ENCODE data around the gene FIG4.
"Not testable (repeated sequence)": the region's sequence is repeated elsewhere in the genome, so short reads cannot be mapped to it uniquely, and the experiment has no call there.

Gene FIG4

DNA sequence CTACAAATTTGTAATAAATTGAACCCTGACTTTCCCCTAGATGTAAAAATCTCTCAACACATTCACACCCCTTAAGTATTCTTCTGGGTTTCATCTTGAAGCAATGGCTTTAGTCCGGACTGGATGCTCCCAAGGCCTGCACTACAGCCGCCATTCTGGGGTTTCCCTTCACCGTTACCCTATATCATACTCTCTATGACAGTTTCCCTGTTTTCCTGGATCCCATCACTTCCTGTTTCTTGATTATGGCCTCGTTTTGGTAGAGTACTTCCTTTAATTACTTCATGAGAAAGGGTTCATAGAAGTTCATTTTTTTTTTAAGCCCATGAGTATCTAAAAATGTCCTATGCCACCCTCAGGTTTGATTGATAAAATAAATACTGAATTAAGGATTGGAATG lies 11.7 kb downstream of the FIG4 start:
- no peak for DNase-seq (ENCODE audit: low spot score)

DNA sequence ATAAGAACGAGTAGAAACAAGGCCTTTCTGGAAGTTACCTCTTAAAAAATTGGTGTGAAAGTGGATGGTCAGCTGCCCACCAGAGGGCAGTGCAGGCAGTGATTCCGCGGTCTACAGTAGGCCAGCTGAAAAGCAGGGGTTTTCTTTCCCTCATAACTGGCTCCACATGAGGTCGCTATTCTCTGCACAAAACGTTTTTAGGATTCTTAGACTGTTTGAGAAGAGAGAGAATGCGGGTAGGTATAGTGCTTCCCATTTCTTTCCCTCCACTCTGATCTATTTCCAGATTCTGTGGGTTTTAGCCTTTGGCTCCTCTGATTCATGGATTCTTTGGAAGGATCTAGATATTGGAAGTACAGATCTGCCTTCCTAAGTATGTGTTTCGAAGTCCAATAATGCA lies 14.2 kb downstream of the FIG4 start:
- DNase-seq (ENCODE audit: low spot score): peak; percentile 85

DNA sequence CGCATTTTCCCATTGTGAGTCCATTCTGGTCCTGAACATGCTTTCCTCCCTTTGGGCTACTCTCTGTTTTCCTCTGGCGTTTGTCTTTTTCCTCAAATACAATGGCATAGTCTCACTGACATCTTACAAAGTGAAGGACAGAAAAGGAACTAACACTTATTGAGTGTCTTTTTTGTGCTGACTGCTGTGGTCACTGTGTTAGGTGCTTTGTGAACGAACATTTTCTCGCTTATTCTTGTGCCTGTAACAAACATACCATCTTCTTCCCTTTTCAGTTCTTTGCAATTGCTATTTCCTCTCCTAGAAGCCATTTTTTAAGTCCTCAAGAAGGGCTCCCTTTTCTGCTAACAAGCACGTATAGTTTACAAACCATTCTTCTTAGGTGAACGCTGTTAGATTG lies 15.4 kb downstream of the FIG4 start:
- no peak for DNase-seq (ENCODE audit: low spot score)

DNA sequence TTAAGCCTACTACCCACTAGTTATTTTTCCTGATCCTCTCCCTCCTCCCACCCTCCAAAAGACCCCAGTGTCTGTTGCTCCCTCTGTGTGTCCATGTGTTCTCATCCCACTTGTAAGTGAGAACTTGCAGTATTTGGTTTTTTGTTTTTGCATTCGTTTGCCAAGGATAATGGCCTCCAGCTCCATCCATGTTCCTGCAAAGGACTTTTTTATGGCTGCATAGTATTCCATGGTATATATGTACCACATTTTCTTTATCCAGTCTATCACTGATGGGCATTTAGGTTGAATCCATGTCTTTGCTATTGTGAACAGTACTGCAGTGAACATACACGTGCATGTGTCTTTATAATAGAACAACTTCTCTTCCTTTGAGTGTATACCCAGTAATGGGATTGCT lies 17.0 kb downstream of the FIG4 start:
- DNase-seq (ENCODE audit: low spot score): not testable (repeated sequence)

DNA sequence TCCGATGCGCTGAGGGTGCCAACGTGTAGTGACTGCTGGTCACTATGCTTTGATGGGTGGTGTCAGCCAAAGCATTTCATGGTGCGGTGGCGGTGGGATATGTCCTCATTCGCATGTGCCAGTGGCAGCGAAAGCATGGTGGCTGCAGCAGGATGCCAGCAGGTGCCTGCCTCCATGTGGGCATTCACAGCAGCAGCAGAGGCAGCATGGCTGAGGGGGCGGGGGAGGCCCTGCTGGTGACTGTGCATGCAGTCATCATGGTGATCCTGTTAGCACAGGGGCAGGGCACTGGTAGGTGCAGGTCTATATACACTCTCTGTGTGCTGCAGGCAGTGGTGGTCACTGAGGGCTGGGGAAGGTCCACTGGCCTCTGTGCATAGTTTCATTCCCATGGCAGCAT lies 22.0 kb downstream of the FIG4 start:
- DNase-seq (ENCODE audit: low spot score): no peak

DNA sequence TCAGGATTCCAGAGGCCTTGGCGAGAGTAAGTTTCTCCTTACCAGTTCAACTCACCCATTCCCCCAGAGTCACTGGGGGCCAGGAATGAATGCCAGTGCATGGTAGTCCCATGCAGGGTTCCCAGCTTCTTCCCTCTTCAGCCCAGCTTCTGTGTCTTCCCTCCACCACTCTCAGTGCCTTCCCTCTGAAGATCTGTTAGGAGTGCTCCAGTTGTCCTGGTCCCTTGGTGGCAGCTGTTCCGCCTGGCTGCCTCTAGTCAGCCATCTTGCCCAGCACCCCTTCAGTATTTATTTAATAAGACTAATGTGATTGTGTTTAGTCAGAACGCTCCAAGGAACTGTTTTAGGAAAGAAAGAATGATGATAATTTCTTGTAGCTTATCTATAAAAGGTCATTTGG lies 23.1 kb downstream of the FIG4 start:
- DNase-seq (ENCODE audit: low spot score): no peak

DNA sequence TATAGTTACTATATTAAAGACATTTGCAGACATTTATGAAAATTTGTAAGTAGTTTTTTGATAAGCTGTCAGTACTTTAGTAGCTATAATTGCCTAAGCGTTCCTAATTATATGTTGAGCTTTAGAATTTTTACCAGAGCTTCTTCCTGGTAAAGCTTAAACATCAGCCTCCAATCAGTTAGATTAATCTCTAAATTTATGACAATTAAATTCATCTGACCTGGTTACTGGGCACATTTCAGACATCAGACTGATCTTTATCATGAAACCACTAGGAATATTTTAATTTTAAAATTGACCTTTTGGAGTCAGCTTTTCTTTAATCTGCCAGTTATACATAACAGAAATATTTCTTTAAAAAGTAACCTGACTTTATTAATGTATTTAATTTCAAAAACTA lies 23.5 kb downstream of the FIG4 start:
- DNase-seq (ENCODE audit: low spot score): no peak

DNA sequence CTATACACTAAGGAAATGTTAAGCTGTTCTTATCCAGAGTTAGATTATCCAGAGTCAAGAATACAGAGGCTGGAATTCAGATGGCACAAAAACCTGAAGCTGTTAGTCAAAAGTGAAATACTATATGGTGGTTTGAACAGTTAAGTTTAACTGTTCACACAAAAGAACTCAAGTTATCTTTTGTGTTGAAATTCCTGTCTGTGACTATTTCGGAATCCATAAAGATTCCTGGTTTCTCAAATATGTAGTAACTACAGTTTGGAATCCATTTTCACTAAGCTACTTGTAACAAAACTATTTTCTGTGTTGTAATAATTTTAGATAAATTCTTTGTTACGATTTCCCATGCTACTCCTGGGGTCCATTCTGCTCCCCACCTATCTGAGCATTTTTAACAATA lies 24.5 kb downstream of the FIG4 start:
- DNase-seq (ENCODE audit: low spot score): no peak

DNA sequence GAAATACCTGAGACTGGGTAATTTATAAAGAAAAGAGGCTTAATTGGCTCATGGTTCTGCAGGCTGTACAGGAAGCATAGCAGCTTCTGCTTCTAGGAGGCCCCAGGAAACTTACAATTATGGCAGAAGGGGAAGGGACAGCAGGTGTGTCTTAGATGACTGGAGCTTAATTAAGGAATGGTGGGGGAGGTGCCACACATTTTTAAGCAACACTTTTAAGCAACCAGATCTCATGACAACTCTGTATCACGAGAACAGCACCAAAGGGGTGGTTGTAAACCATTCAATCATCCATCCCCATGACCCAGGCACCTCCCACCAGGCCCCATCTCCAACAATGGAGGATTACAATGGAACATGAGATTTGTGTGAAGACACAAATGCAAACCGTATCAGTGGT lies 26.9 kb downstream of the FIG4 start:
- DNase-seq (ENCODE audit: low spot score): no peak

DNA sequence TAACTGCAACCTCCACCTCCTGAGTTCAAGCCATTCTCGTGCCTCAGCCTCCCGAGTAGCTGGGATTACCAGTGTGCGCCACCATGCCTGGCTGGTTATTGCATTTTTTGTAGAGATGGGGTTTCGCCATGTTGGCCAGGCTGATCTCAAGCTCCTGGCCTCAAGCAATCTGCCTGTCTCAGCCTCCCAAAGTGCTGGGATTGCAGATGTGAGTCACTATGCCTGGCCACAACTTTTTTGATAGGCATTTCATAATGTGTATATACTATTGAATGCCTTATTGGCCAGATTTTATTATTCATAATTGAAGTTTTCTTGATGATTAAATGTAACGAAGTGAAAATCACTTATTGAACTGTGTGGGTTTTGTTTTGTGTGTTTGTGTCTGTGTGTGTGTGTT lies 27.9 kb downstream of the FIG4 start:
- DNase-seq (ENCODE audit: low spot score): no peak

DNA sequence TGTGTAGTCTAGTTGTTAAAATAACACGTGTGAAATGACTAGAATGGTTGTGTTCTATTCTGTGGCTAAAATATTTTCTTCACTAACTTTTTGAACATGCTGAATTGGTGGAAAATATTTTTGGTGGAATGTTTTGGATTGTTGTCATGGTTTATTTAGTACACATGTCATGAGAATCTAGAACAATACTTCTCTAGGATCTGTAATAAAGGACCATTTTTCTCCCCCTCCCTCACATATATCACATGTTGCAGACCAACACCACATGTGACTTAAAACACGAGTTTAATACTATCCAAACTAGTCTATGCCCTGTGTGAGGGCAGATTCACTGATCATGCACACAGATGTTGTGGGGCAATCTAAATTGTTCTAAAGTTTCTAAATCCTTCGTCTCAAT lies 29.2 kb downstream of the FIG4 start:
- no peak for DNase-seq (ENCODE audit: low spot score)

DNA sequence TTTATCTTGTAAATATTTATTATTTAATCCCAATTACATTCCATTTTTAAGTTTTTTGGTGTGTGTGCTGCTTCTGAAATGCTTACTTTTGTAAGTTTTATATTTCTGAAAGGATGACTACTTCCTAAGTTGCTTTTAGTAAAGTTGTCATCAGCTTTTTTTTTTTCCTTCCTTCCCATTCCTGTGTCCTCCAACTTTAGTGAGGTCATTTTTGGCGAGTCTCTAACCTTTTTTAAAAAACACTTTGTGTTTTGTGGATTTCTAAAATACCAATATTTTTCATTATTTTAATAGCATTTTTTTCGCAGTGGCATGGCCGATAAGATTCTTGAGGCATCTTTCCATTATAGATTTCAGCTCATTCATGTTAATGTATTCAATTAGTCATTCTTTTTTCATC lies 30.9 kb downstream of the FIG4 start:
- no peak for DNase-seq (ENCODE audit: low spot score)

DNA sequence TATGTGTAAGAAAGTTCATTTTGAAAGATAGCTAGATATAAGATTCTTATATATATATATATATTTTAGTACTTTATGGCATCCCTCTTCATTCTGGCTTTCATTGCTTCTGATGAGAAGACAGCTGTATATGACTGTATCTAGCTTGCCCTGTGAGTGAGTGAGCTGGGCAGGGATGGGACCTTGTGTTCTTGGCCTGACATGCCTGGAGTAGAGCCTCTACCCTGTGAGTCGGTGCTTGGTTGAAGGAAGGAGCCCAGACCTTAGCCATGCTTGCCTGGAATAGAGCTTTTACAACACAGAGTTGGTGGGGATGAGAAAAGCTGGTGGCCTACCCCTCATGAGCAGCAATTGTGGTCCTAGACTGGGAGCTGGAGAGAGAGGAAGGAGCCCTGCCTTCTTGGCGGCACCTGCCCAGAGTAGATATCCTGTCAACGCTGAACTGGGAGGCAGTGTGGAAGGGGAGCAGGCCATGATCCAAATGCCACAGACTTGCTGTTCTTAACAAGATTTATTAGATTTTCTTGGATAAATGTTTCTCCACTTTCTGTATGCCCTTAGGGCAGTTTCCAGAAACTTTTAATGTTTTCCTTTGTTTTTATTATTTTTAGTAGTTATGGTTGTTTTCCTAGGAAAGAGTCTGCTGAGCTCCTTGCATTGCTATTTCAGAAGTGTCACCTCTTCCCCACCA lies 31.6 kb downstream of the FIG4 start:
- DNase-seq (ENCODE audit: low spot score): no peak

DNA sequence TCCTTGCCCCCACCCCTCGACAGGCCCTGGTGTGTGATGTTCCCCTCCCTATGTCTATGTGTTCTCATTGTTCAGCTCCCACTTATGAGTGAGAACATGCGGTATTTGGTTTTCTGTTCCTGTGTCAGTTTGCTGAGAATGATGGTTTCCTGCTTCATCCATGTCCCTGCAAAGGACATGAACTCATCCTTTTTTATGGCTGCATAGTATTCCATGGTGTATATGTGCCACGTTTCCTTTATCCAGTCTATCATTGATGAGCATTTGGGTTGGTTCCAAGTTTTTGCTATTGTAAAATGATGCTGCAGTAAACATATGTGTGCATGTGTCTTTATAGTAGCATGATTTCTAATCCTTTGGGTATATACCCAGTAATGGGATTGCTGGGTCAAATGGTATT lies 34.2 kb downstream of the FIG4 start:
- DNase-seq (ENCODE audit: low spot score): not testable (repeated sequence)

DNA sequence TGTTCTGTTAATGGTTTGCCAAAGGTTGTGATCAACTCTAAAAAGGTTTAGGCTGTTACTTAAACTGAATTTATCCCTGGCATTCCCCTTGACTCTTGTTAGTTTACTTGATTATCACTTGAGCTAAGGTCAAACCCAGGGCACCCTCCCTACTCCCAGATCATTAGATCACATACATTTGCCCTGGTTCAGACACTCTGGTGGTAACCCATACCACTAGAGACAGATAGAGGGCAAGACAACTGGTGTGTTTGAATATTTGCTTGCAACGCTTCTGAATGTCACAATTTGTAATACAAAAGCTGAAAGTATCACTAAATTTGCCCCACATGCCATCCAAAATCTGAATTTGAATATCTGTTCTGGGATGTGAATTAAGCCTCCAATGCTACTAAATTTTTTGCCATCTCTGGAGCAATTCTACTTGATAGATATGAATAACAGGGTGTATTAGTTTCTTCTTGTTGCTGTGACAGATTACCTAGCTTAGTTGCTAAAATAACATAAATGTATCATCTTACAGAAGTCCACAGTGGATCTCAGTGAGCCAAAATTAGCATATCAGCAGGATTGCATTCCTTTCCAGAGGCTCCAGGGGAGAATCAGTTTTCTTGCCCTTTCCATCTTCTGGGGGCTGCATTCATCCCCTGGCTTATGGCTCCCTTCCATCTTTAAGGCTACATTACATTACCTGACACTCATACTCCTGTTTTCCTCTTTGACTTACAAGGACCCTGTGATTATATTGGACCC lies 45.4 kb downstream of the FIG4 start:
- no peak for DNase-seq (ENCODE audit: low spot score)

DNA sequence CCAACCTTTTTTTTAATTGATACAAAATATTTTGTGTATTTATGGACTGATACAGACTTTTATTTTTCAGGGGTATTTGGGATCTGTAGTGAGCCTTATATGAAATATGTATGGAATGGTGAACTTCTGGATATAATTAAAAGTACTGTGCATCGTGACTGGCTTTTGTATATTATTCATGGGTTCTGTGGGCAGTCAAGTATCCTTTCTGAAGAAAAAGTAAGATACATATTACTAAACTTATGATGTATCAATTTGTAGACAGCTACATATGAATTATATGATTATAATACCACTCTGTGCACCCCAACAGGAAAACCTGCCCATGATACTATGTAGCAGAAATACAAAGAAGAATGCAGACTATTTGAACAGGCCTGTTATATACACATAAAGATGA lies 47.2 kb downstream of the FIG4 start:
- no peak for DNase-seq (ENCODE audit: low spot score)

DNA sequence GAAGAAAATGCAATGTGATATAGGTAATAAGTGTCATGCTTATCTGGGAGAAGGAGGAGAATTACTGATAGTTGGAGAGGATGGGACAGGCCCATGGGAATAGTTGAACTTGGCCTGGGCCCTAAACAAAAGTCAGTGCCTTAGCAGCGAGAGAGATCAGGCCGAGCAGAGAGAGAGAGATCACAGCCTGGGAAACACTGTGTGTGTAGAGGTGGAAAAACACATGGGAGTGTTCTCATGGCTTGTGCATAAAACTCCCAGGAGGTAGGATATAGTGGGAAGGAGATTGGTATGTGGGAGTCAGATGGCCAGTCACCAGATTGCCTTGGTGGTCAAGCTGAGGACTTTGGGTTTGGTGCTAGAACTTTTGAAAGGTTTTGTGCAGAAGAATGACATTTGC lies 47.6 kb downstream of the FIG4 start:
- no peak for DNase-seq (ENCODE audit: low spot score)

DNA sequence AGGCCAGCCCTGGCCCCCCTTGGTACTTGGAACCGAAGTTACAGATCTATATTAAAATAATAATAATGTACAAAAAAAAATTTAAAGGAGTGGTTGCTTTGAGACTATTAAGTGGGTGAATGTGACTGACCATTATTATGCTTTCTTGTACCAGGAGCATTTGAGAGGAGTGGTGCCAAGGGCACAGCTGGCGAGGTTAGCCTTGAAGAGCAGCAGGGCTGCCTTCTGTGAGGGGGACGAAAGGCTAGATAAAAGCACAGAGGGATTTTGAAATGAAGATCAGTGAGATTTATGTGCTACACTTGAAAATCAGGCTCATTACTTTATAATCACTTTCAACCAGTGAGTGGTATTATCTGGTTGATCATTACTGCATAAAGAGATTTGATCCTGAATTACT lies 48.6 kb downstream of the FIG4 start:
- no peak for DNase-seq (ENCODE audit: low spot score)

DNA sequence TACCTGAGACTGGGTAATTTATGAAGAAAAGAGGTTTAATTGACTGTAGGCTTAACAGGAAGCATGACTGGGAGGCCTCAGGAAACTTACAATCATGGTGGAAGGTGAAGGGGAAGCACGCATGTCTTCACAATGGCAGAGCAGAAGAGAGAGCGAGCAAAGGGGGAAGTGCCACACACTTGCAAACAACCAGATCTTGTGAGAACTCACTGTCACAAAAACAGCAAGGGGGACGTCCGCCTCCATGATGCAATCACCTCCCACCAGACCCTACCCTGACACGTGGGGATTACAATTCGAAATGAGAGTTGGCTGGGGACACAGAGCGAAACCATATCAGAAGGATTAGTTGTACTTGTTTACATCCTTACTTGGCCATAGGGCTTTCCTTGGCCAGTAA lies 49.7 kb downstream of the FIG4 start:
- no peak for DNase-seq (ENCODE audit: low spot score)

DNA sequence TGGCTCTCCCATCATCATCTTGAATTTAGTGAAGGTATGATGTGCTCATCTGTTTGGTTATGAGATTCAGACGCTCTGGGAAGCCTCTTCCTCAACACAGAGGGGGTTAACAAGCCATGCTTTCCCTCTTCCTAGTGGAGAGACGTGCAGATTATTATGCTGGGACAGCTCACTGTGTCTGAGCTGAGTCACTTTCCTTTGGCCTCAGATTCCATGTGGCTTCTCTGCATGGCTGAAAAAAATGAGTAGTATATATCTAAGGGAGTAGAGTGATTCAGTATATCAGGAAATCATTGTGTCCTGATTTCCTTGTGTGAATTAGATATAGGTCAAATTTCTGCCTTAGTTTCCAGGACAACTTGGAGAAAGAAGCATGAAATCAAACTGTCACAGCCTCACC lies 52.6 kb downstream of the FIG4 start:
- DNase-seq (ENCODE audit: low spot score): no peak

DNA sequence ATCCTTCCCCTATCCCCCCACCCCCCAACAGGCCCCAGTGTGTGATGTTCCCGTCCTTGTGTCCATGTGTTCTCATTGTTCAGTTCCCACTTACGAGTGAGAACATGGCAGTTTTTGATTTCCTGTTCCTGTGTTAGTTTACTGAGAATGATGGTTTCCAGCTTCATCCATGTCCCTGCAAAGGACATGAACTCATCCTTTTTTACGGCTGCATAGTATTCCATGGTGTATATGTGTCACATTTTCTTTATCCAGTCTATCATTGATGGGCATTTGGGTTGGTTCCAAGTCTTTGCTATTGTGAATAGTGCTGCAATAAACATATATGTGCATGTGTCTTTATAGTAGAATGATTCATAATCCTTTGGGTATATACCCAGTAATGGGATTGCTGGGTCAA lies 53.7 kb downstream of the FIG4 start:
- not testable (repeated sequence) for DNase-seq (ENCODE audit: low spot score)

DNA sequence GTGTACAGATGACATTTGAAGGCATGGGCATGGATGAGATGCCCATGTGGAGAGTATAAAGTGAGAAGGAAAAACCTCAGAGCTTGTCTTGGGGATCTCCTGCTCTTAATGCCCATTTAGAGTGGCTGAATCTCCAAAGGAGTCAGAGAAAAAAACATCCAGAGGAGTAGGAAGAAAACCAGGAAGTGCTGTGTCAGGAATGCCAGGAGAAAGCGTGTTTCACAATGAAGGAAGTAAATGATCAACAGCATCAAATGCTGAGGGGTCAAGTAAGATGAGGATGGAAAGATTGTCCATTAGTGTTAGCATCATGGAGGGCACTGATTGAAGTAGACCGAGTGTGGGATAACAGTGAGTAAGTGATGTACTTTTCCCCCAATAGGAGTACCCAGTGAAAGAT lies 56.1 kb downstream of the FIG4 start:
- DNase-seq (ENCODE audit: low spot score): no peak

DNA sequence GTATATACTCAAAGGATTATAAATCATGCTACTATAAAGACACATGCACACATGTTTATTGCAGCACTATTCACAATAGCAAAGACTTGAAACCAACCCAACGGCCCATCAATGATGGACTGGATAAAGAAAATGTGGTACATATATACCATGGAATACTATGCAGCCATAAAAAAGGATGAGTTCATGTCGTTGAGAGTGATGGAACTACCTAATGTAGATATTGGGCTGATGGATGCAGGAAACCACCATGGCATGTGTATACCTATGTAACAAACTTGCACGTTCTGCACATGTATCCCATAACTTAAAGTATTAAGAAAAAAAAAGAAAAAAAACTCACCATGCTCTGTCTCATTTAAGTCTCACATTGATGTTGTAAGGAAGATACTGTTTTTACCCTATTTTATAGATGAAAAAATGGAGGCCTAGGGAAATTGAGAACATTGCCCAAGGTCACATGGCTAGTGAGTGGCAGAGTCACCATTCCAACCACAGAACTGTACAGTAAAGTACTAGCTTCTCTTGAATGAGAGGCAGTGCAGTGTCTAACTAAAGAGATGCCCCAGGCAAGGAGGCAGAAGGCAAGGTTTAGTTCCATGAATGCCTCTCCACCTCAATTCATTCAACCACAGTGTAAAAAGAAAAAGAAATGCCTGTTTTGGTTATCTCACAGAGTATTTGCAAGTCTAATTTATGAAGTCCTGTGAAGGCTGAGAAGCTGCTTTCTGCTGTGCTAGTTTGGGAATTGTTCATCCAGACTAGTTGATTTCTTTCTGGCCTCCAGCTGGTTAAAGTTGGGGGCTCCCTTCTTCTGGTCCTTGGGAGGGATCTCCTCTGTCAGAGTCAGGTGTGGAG lies 68.2 kb downstream of the FIG4 start:
- DNase-seq (ENCODE audit: low spot score): no peak
